Measurements from ENCODE around the gene SLC38A11.
"Not testable (repeated sequence)": the region's sequence is repeated elsewhere in the genome, so short reads cannot be mapped to it uniquely, and the experiment has no call there.

The SLC38A11 gene, protein sequence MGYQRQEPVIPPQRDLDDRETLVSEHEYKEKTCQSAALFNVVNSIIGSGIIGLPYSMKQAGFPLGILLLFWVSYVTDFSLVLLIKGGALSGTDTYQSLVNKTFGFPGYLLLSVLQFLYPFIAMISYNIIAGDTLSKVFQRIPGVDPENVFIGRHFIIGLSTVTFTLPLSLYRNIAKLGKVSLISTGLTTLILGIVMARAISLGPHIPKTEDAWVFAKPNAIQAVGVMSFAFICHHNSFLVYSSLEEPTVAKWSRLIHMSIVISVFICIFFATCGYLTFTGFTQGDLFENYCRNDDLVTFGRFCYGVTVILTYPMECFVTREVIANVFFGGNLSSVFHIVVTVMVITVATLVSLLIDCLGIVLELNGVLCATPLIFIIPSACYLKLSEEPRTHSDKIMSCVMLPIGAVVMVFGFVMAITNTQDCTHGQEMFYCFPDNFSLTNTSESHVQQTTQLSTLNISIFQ

DNA sequence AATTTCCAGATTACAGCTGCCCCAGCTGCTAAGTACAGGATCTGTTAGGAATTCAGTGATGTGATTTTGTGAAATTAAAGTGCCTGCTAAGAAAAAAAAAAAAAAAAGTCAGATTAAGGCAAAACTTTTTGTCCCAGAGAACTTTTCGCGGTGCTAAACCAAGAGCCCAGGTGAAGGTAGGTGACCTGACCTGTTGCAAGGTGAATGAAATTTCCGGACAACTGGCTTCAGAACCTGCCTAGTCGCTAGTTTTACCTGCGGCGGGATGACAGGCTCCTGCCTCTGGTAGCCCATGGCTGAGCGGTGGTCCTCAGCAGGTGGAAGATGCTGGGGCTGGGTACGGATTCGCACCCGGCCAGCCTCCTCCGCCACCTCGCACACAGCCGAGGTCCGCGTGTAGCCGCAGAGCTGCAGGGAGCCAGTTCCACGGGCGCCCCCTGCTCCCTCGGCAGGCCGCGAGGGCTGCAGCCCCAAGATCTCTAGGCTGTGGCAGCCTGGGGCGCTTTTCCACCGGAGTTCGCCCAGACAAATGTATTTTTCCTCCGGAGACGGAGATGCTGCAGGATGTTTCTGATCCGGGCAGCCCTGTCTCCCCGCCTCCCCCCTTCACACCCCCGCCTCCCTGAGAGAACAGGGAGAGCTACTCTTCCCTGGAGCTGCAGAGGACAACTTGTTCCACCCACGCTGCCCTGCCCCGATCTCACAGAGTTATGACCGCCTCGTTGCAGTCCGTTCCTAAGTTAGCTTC is at the start of gene SLC38A11:
SLC38A11 (minus strand) TSS at position 572 of the 748 bp plus-strand sequence; CDS start at position 294, 278 bp downstream.
- no peak for DNase-seq

DNA sequence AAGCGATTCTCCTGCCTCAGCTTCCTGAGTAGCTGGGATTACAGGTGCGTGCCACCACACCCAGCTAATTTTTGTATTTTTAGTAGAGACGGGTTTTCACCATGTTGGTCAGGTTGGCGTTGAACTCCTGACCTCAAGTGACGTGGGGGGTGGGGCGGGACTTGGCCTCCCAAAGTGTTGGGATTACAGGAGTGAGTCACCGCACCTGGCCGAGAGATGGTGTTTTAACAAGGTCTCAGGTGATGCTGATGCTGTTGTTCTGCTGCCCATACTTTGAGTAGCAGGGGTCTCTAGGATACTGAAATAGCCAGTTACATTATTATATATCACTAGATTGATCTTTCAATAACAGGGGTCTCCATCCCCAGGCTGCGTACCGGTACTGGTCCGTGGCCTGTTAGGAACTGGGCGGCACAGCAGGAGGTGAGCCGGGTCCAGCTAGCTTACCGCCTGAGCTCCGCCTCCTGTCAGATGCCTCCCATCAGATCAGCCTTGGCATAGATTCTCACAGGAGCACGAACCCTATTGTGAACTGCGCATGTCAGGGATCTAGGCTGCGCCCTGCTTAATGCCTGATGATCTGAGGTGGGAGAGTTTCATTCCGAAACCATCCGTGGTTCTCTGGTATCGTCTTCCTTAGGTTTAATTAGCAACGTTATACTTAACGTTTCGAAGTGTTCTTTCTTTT is 48.3 kb upstream of the SLC38A11 start:
- no peak for DNase-seq

DNA sequence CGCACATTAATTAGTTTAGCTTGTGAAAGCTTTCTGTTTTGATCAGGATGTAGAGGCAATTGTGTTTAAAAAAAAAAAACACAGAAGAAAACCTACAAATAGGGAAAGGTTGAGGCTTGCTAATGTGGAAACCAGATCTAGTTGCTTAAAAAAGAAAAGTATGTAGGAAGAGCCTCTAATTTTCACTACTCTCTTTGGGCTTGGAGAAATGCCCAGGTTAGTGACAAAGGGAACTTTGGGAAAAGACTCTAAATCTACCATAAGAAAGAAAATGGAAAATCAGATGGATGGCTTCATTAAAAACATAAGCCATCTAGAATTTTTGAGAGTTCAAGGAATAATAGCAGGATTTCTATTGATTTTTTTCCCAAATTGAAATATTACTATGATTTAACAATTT is 47.3 kb upstream of the SLC38A11 start:
- DNase-seq: no peak

DNA sequence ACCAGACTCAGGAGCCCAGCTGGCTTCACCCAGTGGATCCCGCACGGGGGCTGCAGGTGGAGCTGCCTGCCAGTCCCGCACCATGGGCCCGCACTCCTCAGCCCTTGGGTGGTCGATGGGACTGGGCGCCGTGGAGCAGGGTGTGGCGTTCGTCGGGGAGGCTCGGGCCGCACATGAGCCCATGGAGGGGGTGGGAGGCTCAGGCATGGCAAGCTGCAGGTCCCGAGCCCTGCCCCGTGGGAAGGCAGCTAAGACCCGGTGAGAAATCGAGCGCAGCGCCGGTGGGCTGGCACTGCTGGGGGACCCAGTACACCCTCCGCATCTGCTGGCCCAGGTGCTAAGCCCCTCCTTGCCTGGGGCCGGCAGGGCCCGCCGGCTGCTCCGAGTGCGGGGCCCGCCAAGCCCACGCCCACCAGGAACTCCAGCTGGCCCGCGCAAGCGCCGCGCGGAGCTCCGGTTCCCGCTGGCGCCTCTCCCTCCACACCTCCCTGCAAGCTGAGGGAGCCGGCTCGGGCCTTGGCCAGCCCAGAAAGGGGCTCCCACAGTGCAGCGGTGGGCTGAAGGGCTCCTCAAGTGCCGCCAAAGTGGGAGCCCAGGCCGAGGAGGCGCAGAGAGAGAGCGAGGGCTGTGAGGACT is 39.5 kb upstream of the SLC38A11 start:
- DNase-seq: not testable (repeated sequence)

DNA sequence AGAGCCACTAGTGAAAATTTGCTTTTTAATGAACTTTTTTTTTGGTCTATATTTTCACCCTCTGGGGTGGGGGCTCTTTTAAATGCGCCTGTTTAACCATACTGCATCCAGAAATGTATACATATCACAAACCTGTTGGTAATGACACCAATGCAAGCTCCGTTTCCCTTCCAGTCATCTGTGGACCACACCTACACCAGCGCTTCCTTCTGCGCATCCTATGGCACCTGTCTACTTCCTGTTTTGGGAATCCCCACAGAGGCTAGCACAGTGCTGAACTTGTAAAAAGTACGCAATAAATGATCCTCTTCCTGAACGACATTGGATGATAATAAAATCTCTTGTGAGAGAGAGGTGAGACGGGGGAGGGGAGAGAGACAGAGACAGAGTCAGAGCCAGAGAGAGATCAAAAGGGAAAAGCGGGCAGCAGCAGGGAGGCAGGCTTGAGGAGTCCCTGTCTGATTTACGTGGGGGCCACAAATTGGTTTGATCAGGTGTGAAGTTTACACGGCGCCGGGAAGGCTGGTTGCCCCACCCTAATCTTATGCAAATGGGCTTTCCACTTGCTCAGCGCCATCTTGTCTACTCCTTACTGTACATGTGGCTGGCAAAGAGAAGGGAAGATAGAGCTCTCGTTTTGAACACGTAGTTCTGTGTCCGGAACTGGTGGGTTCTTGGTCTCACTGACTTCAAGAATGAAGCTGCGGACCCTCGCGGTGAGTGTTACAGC is 38.1 kb upstream of the SLC38A11 start:
- no peak for DNase-seq

DNA sequence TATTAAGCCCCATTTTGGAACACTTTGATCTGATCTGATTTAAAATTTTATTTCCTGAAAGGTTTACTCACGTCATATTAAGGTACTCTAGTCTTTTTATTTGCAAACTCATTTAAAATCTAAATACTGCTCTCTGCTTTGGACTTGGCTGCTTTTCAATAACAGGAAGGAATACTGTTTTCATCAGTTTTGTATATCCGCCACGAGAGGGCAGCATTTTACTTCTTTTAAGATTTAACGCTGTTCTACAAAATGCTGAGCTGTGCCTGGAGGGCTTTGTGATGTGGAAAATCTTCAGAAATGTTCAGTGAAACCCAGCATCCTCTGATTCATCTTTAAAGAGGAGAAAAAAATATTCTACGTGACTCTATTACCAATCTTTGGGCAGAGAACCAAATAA is 37.5 kb upstream of the SLC38A11 start:
- DNase-seq: peak; percentile 17

DNA sequence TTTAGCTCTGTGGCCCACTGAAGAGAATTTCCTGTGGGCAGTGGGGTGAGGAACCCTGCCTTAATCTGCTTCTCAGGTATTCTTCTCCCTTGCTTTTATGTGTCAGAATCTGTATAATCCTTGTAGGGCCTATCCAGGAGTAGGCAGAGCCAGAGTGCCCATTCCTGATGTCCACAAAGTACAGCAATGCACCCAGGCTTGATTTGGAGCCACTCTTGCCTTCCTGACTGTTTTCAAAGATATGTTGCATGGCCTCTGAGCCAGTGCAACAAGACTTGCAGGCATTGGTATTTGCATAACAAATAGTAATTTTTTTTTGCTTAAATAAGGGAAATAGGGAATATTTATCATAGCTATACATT is 36.7 kb upstream of the SLC38A11 start:
- not testable (repeated sequence) for DNase-seq

DNA sequence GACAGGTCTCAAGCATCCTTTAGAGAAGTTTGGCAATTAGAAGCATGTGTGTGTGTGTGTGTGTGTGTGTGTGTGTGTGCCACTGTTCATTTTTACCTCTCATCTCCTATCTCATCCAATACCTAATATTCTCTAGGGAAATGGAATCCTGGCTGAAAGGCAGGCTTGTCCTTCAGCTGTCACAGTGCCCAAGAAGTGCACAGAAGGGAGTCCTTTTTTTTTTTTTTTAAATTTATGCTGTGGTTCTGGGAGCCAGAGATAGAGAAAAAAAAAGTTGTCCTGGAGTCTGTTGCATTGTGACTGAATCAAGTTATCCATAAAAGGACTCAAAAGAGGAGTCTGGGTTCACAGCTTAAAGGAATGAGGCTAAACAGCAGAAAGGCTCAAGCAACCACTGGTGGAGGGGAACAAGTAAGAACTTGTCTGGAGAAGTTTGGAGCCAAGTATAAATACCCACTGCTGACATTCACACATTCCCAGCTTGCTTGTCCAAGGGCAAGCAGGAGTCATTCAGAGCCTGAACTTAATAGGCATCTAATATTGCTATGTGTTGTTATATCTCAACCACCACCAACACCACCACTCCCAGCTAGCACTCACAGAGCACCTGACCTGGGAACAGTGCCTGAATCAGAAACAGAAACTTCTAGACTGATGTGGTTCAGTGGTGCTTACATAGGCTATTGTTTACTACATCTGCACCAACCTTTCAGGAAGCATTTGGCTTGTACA is 36.2 kb upstream of the SLC38A11 start:
- DNase-seq: not testable (repeated sequence)

DNA sequence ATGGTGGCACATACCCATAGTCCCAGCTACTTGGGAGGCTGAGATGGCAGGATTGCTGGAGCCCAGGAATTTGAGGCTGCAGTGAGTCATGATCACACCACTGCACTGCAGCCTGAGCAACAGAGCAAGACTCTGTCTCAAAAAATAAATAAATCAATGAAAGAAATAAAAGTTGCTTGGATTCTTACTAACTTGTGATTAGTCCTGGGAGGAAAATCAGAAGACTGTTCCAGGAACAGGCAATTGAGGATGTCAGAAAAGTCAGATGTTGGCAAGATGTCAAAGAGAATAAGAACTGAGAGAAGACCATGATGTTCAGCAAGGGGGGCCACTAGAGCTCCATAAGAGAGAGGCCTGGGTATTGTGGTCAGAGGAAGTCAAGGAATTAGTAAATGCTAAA is 35.6 kb upstream of the SLC38A11 start:
- not testable (repeated sequence) for DNase-seq

DNA sequence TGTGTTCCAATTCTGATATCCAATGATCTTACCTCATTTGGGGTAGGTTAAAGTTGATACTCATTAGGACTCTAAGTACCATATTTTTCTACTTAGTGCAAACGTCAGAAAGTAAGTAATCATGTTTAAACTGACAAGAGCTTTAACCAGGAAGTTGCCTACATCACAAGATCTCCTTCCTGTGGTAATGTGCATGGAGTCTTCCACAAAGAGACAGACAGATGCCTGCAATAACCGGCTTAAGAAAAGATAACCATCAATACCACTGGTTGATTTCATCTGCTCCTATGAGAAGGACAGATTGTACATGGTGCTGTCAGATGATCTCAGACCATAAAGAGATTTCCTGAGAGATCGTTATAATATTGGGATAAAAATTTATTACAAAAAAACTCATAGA is 33.5 kb upstream of the SLC38A11 start:
- DNase-seq: not testable (repeated sequence)

DNA sequence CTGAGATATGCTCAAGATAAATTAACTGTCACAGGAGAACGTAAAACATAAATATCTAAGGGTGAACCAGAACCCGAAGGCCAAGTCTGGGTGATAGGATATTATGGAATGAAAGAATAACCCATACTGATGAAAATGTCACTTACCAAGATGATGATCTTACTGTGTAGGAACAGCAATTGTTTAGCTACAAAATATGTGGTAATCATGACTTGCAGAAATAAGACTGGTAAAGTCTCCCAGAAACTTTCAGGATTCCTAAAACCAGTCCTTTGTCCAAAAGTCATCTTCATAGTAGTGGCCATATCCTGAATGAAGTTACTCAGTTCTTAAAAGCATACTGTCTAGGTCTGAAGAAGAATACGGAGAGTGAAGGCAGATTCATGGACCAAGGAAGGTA is 30.7 kb upstream of the SLC38A11 start:
- not testable (repeated sequence) for DNase-seq

DNA sequence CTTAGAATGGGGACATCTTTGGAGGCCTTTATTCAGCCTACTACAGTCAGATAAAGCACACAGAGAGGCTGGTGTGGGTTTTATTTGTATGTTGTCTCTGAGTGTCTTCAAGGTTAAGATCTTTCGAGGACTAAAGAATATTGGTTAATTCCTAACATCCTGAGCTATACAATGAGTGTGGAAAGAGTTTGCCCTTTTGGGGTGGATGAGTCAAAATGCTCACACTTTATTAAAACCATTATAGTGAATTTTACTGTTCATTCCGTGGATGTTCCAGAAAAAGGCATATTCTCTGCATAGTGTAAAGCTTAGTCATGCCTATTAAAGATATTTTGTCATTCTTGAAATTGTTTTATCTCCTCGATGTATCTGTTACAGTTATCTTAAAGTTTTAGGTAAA is 29.1 kb upstream of the SLC38A11 start:
- DNase-seq: no peak

DNA sequence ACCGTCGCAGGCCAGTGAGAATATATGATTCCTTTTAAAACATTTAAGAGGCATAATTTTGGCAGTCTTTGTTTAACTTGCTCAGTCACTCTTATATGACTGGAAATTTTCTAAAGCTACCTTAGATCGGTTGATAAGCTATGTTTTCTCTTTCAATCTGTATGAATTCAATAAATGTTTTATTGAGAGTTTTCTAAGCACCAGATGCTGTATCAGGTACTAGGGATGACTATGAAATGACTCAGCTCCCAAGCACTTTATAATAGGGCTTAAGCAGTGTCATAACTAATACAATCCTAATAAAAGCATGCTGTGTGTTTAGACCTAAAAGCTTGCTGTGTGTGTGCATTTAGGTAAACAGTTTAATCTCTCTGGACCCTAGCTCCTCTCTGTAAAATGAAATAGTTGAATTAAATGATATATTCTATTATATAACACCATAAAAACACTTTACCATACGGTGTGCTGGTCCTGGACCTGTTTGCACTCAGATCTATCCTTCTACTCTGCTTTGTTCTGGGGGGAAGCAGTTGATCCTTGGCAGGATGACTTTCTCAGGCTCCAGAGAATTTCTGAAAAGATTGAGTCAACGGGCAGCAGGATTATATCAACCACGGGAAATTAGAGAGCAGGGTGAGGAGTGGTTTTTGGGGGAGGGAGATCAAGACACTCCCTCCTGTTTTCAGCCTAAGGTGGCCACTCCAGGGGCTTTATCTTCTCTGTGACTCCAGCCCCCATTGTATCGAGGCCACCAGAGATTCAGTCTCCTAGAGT is 26.1 kb upstream of the SLC38A11 start:
- DNase-seq: no peak

DNA sequence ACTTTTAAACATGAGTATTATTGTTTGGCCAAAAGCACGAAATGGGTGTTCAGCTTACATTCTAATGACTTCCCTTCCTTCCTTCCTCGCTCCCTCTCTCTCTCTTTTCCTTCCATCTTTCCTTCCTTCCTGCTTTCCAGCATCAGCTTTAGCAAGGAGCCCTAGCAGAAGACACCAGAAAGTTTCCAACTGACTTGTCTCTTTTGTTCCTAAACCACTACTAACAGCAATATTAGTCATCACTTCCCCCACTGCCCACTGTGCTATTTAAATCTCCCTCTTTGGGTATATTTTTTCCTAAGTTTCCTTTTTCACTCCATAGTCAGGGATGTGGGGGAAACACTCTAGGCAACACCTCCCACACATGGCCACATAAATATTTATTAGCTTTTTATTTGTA is 25.4 kb upstream of the SLC38A11 start:
- not testable (repeated sequence) for DNase-seq

DNA sequence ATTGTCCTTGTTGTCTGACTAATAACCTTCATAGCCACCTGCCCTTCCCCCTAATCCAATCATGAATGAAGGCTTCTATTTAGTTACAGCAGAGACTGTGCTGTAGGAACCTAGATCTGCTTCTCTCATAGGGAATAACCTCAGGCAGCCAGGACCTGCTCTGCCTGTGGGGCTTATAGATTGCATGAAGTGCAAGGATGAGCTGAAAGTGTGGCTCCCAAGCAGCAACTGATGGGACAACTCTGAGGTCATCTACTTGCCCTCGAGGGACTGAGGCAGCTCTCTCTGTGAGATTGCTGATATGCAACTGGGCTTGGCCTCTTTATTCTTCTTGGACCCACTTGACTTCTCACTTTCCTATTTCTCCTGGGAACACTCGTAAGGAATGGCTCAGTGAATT is 23.8 kb upstream of the SLC38A11 start:
- no peak for DNase-seq

DNA sequence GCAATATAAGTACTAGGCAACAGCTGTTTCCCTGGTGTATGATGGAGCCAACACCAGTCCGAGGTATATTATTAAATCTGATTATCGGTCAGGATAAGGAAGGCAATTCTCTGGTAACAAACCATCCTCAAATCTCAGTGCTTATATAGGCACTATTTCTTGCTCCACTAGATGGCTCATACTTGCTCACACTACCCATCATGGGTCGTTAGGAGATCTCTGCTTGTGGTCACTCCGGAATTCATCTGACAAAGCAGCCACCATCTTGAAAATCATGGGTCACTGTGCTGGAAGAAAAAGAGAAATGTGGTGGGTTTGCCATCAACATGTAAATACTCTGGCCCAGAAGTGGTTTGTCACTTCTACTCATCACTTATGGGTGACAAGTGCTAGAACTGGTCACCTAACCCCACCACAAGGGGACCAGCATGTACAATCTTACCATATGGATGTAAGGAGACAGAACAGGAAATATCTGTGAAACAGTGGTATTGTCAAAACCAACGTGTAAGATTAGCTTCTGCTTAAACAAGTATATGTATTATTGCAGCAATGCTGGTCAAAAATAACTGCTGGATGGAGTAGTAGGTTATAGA is 21.6 kb upstream of the SLC38A11 start:
- not testable (repeated sequence) for DNase-seq

DNA sequence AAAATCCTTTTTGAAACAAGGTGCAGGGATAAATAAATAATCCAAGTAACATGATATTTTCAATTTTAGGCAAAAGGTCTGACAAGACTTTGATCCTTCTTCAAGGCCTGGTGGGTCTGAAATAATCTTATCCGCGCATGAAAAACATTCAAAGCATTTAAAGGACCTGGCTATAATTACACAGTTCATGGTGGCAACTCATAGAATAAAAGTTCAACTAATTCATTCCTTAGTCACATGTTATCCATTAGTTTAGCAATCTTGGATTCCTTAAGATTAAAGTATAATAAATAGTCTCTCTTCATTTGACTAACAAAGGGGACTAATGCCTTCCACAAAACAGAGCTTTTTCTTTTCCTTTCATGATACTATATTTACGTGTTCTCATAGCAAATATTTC is 21.0 kb upstream of the SLC38A11 start:
- no peak for DNase-seq

DNA sequence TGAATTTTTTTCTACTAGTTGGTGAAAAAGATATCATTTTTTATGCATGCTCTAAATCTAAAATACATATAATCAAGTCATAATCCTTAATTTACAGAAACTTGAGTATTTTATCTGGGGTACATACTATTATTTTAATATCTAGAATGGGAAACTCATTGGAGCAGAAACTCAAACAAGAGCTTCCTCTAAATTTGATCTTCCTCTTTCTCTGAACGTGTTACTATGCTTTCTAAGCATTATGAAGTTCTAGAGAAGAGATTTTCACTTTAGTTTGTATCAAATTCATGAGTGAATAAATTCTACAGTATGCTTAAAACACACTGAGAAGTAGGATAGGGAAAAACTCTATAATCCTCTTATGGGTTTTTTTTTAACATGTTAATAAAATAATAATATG is 20.6 kb upstream of the SLC38A11 start:
- DNase-seq: no peak

DNA sequence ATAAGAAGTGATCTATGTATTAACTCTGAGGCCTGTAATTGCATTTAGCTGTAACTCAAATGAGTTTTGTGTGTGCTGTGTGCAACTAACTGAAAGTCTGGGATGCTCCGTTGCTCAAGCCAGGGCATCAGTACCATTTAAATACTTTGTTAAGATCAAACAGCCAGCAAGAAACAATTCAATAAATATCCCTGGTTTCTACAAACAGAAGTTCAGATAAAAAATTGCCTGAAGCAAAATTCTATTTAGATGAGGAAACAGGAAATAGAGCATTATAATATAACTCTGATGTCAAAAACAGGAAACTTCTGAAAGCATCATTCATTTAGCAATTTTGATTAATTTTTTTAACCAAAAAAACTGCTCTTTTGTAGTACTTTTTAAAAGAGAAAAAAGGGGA is 18.9 kb upstream of the SLC38A11 start:
- DNase-seq: no peak

DNA sequence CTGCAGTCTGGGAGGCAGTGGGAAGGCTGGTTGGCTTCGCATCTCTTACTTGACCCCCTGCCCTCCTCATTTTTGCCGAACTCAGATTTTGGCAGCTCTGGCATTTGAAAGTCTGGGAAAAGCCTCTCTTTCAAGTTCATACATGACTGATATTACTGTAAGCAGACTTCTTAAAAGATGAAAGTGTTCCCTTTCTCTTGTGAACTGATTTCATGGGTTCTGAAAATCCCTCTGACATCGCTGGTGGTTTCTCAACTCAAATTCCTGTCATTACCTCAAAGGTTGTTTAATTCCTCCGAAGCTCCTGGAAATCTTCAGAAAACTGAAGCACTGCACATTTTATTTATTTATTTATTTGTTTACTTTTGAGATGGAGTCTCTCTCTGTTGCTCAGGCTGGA is 16.9 kb upstream of the SLC38A11 start:
- DNase-seq: no peak

Data from activated T-cell treated with anti-CD3 and anti-CD28 coated beads for 4 hours (primary cell).